HG03097 (cell line): ENCODE measurements around the gene MAML2.

Source experiments
- ATAC-seq: cut with Tn5 transposase; IDR thresholded peaks from one replicate; pipeline ENCODE4 v1.9.1; 2021; ENCODE audit not compliant: unreplicated experiment, low FRiP score

Gene MAML2

DNA sequence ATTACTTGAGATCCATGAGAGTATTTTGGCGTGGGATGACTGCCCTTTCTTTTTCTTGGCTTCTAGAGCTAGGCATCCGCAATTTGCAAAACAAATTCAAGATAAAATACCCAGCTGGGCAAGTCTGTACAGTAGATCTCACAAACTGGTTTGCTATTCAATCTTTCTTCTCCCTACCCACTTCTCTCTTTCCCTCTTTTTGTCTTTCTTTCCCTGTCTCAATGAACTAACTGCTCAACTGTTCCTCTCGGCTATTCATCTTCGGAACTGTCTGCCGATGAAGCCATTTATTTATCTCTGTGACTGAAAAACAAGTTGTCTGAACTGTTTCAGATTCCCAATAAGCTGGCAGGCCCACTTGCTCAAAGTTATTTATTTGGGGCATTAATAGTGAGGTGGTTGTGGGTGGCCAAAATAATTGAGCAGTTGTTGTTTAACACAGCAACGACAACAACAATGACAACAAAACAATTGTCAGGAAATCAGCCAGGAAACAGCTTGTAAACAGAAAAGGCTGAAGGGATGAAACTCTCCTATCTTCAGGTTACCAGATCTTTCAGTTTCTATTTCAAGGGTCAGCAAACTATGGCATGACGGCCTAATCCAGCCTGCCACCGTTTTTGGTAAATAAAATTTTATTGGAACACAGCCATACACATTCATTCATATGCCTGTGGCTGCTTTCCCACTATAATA lies 343.1 kb downstream of the MAML2 start:
- ATAC-seq, result no peak

DNA sequence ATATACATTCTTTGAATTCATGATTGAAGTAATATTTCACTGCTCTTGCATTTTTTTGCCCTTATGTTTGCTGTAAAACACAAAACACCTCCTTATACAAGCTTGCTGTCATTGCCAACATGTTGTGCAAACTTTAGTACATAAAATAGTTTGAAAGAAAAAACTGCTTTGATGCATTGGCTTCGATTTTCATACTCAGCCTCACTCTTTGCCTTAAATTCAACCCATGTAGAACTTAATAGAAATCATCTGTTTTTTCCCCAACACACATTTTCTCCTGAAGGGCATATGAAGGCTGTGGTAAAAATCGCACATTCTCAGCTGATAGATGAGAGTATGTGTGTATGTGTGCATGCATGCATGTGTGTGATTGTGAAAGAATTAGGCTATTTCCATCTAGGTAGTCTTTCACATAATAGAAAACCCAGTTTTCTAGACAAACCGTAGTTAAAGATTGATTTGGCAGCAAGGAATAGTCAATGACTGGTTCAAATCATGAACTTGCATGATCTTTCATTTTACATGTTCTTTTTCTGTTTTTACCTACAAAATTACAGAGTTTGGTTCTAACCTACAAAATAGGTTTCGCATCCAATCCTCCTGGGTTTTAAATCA lies 346.3 kb downstream of the MAML2 start:
- no peak for ATAC-seq

DNA sequence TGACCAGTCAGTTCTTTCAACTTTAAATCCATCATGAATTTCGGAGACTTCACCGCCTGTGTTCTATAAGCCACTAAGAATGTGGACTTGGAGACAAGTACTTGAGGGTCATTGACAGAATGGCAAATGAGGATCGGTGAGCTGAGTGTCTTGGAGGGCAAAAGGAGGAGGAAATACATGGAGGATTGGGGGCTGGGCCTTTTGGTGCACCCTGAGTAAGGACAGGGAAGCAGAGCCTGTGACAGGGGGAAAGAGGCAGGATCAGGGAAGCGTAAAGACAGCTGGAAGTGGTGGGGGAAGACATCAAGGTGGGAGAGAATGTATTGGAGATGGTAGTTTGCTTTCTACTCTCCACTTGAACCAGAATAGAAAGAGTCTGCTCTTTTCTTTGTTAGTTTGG lies 348.7 kb downstream of the MAML2 start:
- ATAC-seq, result no peak

DNA sequence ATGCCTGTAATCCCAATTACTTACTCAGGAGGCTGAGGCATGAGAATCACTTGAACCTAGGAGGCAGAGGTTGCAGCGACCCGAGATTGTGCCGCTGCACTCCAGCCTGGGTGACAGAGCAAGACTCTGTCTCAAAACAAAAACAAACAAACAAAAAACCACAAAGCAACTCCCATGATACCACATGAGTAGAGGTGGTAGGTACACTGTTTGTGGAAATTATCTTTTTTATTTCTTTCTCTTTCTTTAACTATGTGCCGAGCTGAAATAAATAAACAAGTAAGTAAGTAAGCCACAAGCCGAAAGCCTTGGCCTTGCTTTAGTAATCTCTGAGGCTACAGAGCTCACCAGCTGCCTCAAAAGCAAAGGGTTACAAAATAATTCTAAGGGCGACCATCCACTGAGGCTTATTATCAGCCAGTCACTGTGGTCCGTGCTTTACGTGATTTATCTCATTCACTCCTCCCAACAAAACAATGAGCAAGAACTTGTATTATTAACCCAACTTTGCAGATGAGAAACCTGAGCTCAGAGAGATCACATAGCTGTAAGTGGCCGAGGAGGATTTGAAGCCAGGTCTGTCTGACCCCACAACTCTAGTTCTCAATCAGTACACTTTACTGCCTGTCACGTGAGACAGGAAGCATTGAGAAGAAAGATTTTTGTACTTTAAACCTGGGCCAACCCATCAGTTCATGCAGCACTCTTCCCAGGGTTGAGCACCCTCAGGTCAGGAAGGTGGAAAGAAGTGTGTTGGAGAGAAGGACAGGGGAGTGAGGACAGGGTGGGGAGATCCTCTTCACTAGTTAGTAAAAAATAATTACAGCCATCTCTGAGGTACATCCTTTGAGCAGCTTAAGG lies 349.3 kb downstream of the MAML2 start:
- ATAC-seq, result no peak

DNA sequence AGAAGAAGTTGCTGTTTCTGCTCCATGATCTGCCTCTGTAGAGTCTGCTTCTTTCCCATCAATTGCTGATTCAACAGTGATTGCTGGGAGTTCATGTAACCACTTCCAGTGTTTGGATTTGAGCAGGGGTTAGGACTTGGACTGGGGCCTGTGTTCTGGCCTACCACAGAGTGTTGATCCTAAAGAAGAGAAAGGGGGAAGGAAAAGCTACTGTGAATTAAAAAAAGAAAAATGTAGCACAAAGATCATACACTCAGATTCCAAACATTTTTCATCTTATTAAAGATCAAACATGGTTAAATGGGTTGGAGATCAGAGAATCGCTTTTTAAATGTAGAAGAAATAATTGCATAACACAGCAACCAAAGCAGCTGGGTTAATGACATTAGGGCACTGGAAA lies 351.4 kb downstream of the MAML2 start:
- ATAC-seq, result no peak

DNA sequence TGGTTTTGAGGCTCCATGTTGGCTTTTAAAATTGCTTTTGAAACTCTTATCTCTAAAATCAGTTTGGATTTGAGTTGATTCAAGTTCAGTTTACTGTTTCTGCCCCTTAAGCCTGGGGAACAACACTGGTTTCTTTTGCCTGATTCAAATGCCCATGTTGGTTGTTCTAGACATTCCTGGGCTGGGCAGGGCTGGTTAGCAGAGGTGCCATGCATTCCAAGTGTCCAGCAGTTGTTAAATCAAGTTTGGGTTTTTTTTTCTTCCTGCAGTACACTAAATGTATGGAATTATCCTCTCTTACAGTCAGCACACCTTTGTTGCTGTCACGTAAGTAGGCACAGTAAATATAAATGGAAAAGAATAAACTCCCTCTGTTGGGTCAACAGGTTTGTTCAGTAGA lies 351.9 kb downstream of the MAML2 start:
- no peak for ATAC-seq

DNA sequence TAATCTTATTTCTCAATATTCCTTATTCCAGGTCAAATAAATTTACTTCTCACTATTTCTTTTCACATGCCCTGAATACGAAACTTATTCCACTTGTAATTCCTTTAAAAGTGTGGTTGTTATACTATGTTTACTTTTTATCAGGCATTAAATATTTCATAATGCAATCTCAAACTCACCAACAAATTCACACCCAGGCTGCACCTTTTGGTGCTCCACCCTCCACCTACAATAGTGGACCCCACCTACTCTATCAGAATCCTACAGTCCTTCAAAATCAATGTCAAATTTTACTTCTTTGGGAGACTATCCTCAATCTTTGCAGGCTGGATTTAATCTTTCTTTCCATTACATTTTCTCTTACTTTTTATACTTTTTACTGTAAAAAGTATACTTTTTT lies 353.2 kb downstream of the MAML2 start:
- no peak for ATAC-seq

DNA sequence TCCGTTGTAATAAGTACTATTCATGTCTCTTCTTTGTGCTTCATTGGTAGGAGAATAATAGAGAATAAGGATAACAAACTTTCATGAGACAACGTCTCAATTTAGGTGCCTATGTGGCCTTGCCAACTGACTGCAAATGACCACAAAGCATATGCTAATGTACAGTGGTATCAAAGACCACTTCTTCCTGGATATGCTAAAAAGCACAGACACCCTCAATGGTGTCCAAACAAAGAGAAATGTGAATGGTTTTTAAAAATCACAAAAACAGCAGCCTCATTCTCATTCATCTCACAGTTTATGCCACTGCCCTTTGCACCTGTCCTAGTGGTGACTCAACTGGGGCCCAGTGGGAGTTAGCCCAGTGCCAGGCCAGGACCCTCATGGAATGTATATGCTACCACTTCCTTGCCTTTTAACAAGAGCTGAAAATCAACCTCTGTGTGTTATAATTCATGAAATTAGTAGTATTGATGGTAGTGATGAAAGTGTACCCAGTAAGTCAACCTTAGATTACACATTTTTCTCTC lies 353.9 kb downstream of the MAML2 start:
- no peak for ATAC-seq

DNA sequence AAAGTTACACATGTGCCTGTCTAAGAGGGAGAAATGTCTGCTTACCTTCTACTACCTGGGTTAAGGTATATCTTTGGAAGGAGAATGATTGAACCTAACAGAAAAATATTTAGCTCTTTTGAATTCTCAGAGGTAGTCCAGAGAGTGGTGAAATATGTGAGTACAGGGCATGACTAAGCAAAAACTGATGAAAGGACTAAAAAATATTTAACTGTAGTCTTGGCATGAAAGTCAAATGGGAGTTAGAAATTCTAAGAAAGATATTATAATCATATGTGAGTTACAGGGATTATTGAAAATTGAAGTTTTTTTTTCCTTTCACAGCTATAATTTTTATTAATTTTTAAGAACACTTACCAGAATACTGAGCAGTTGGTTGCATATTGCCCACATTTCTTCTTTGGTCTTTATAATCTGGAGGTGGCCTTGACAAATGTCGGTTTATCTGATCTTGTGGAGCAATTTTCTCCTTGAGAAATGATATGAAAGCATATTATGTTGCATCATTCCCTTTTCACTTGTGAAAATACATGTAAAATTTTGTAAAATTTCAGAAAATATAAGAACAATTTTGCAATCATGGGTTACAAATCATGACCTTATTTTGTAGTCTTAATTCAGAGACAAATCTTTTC lies 357.7 kb downstream of the MAML2 start:
- ATAC-seq, result no peak

DNA sequence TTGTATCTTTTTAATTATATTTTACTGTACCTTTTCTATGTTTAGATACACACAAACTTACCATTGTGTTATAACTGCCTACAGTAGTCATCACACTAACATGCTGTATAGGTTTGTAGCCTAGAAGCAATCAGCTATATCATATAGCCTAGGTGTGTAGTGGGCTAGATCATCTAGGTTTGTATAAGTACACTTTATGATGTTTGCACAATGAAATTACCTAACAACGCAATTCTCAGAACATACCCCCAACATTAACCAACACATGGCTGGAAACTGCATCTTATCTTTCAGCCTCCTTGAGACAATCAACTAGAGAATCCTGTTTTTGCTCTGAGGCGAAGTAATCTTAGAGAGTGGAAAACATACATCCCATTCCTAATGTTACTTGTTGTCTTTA lies 358.9 kb downstream of the MAML2 start:
- ATAC-seq, result no peak

DNA sequence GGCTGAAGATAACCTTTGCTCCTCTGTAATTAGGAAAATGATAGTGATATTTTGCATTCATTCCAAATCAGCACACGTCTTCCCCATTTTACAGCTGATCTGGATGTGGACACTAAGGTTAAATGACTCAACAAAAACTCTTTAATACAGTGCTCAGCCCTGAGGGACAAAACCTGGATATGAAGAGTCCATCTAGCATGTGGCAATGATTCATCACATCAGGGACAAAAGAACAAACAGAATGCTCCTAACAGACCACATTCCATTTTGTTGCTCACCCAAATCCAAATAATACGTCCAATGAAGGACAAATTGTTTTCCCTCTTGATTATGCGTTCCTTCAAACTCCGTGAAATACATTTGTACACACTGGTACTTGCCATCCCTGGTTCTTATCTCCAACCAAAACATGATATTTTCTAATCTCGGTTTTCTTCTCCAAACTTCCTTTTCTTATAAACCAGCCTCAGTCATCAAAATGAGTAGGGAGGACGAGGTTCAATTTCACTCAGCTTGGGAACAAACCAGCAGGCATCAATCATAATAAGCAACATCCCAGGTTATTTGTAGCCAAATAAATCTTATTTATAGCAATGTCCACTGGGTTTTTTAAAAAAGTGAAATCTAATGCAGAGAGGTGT lies 365.3 kb downstream of the MAML2 start:
- no peak for ATAC-seq

DNA sequence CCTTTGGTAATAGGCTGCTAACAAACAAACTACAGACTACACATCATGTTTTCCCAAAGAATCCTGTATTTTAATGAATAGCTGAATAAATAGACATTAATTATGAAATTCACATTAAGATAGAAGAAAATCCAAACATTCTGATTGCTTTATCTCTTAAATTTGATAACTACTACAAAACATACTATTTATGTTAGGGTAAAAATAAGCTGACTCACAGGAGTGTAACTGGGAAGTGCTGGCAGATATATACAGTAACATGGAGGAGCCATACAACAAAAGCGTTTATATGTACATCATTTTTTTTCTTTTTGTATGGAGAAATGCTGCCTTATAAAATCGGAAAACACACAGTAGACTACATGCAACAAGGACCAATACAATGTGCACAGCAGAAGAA lies 366.4 kb downstream of the MAML2 start:
- ATAC-seq, result no peak

DNA sequence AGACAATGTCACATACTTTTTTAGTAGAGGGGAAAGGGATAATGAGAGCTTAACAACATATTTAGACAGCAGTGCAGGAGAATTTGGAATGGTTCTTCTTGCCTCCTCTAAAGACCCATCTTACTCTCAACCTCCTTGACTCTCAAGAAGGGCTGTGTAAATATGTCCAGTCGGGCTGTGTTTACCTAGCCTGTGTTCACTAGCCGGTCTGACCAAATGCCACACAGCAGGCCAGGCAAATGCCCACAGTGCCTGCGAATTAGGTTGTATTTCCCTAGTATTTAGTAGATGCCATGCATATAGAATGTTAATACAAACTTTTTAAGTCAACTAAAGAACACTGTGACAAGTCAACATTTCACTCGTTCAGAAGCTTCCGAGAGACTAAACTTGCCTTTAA lies 367.7 kb downstream of the MAML2 start:
- no peak for ATAC-seq

DNA sequence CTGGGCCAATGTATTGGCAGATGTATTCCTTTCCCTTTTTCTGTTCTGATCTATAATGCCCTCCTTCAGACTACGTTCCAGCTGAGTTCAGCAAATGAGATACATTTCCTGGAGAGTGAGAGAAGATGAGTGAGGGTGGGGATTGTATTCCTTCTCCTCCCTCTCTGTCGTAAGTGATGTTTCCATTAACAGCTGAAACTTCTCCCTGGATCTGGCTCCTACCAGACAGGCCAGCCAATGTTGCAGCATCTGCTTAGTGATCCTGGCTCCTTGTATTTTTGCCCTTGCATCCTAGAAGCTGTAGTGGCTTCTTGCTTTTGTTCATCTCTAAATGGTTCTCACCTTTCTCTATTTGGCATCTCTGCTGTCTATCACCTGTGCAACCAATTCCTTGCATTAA lies 370.9 kb downstream of the MAML2 start:
- no peak for ATAC-seq

DNA sequence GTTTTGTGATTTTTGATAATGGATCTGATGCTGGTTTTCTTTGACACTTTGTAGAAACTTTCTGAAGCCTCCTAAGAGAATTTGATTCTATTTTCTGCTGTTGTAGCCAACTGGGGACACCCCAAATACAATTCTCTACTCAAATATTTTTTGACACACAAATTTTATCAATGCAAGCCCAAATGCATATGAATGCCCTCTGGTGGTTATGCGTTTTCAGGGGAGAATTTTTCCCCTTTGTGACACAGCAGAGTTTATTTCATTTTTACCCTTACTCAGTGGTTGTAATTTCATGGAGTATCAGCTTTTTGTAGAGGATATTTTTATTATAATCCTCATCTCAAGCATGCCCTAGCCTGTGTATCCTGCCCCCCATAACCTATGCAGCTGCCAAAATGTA lies 374.4 kb downstream of the MAML2 start:
- no peak for ATAC-seq

DNA sequence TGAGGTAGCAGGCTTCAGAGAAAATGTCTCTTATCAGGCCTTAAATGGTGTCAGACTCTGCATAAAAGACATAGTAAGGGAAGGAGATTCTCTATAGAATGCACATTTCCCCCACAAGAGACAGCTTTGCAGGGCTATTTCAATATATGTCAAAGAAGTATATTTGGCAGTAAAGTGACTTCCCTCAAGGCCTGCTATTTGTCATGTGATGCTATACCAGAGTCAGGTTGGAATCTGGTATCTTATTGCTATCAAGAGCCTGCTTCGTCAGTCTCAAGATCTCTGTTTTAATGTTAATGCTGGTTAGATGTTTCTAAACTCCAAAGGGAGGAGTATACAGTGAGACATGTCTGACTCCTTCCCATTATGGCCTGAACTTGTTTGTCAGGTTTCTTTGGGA lies 378.7 kb downstream of the MAML2 start:
- ATAC-seq, result no peak

DNA sequence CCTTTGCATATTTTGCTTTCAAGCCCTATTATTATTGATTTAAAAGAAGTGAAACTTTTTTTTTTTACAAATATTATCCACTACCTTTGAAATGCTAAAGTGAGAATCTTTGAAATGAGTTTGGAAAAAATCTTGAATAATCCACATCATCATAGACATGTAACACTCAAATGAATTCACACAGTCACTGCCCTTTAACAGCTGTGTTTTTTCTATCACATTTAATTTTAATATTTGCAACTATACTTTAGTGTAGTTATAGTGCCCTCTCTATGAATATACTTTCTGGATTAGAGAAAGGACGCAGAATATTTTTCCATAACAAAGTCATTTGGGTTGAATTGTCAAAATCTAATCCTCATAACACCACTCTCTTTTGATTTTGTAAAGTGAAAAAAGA lies 381.2 kb downstream of the MAML2 start:
- ATAC-seq, result no peak

DNA sequence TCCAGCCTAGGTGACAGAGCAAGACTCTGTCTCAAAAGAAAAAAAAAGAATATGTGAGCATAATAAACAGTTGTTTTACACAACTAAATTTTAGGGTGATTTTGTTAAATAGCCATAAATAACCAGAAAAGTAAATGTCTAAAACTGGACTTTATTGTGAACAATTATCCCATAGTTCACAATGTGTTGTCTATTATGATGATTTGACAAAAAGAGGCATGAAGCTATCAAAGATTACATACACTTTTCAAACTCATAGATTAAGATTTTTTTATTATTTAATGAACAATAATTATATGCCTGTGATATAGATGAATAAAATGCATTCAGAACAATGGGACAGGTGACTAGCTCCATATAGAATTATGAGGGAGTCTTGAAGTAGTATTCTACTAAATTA lies 392.1 kb downstream of the MAML2 start:
- no peak for ATAC-seq

DNA sequence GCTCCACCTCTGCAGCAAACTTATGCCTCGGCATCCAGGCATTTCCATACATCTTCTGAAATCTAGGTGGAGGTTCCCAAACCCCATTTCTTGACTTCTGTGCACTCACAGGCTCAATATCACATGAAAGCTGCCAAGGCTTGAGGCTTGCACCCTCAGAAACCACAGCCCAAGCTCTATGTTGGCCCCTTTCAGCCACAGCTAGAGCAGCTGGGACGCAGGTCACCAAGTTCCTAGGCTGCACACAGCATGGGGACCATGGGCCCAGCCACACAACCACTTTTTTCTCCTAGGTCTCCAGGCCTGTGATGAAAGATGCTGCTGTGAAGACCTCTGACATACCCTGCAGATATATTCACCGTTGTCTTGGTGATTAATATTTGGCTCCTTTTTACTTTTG lies 394.4 kb downstream of the MAML2 start:
- no peak for ATAC-seq

DNA sequence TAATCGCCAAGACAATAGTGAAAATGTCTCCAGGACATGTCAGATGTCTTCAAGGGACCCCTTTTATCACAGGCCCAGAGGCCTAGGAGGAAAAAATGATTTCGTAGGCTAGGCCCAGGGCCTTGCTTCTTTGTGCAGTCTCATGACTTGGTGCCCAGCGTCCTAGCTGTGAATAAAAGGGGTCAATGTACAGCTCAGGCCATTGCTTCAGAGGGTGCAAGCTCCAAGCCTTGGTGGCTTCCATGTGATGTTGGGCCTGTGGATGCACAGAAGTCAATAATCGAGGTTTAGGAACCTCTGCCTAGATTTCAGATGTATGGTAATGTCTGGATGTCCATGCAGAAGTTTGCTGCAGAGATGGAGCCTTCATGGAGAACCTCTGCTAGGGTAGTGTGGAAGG lies 398.4 kb downstream of the MAML2 start:
- ATAC-seq, result no peak

DNA sequence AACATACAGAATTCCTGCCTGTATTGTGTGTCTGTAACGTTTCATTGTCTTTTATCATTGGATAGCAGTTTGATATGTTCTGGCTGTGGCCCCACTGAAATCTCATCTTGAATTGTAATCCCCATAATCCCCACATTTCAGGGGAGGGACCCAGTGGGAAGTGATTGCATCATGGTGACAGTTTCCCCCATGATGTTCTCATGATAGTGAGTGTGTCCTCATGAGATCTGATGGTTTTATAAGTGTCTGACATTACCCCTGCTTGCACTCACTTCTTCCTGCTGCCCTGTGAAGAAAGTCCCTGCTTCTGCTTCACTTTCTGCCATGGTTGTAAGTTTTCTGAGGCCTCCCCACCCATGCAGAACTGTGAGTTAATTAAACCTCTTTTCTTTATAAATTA lies 399.4 kb downstream of the MAML2 start:
- ATAC-seq, result no peak
